Measurements from ENCODE around the gene CREB3L2. TPM values are rescaled to one million over a fixed set of nuclear protein-coding genes. Genes with fewer than 3 reads are reported as not detected.

CREB3L2 gene
- total and polyA plus RNA-seq, 2 donors (not counting 1 experiment from before 2014, with no cell fraction given), result 13.8 to 25.1 TPM

DNA sequence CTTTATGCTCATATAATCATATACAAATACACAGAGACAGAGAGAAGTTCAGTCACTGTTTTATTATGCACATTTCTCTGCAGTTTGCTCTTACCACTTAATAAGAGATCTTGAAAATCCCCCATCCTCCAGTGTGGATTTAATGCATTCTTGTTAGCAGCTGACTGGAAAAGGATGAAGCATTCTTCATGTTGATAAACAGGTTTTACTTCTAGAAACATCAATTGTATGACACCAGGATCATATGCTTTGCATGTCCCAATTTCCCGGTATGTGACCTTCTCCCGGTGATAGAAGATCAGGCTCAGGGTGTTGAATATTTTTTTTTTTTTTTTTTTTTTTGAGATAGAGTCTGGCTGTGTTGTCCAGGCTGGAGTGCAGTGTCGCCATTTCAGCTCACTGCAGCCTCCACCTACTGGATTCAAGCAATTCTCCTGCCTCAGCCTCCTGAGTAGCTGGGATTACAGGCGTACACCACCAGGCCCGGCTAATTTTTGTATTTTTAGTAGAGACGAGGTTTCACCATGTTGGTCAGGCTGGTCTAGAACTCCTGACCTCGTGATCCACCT lies 6.2 kb upstream of the CREB3L2 start:
- no peaks in the 10 kb centered on the region for H3K9me3 Mint-ChIP-seq (ENCODE audit: insufficient read depth)
- H3K9ac ChIP-seq (ENCODE audit: low read length), result no peak overlapping the region
- no peak for ATAC-seq (ENCODE audit: low read depth)

More for the DNA sequence above, 6.2 kb upstream of the CREB3L2 start:
- no peak overlapping the region for H3K4me3 Mint-ChIP-seq
- Histone ChIP-seq H3K4me1 (ENCODE audit: control insufficient read depth in 2 of 2, insufficient read depth in 2 of 2, low read length in 2 of 2) (peaks cover 5 to 6% of the 10 kb centered on the region in 2 donors), H4K20me1 (ENCODE audit: control insufficient read depth, insufficient read depth, low read length, poor library complexity, severe bottlenecking) (no peaks in the 10 kb centered on the region), H3K27ac (ENCODE audit: low read length in 2 of 2) (no peak overlapping the region), H3K4me3 (ENCODE audit: control extremely low read depth in 1 of 5, extremely low read depth in 1 of 5, insufficient read depth in 1 of 5, low read depth in 2 of 5, low read length in 4 of 5) (no peak overlapping the region), H2AFZ (ENCODE audit: insufficient read depth, low read depth, low read length, poor library complexity, severe bottlenecking) (peak overlapping the region; percentile 76), H3K27me3 (replicated peaks in 1 of 4; ENCODE audit: control extremely low read depth in 1 of 4, control insufficient read depth in 3 of 4, insufficient read depth in 4 of 4, low read length in 3 of 4) (no peaks in the 10 kb centered on the region), H3K9me3 (ENCODE audit: control extremely low read depth in 1 of 3, control insufficient read depth in 2 of 3, insufficient read depth in 1 of 3, low read length in 2 of 3) (no peaks in the 10 kb centered on the region), H3K4me2 (replicated peaks; ENCODE audit: low read depth, low read length, poor library complexity, severe bottlenecking) (no peak overlapping the region), H3K36me3 (replicated peaks in 1 of 2; ENCODE audit: control extremely low read depth in 1 of 2, control insufficient read depth in 1 of 2, extremely low read depth in 1 of 2, insufficient read depth in 2 of 2, low read length in 1 of 2) (no peaks in the 10 kb centered on the region), H3K79me2 (ENCODE audit: control insufficient read depth, insufficient read depth, low read length) (no peaks in the 10 kb centered on the region)
- ChIA-PET CTCF (interaction anchor here (0.7 to 11.4 kb wide), 15 partner anchors 12 to 731 kb away, joined by 3 to 385 read pairs (median 5); no protein-coding TSS in a partner anchor), POLR2A (no interaction called here)
- DNase-seq, result no peak
- peaks cover 3% of the 10 kb centered on the region for H3K27me3 Mint-ChIP-seq
- TF ChIP-seq CTCF (IDR thresholded peaks at IDR 0.05) (no peak), EZH2 (IDR thresholded peaks at IDR 0.05; ENCODE audit: borderline replicate concordance, insufficient read depth, low read depth, low read length, poor library complexity, severe bottlenecking) (no peak)
- no peak overlapping the region for H3K27ac Mint-ChIP-seq
- intact Hi-C loops (cut with micrococcal nuclease), result loop anchor here (1.0 kb wide), 1 partner anchor 109 kb away; no protein-coding TSS in a partner anchor
- peaks cover 4% of the 10 kb centered on the region for H3K4me1 Mint-ChIP-seq
- 85% methylated on average over 4 of the region's 7 CpGs for WGBS (ENCODE audit: insufficient coverage)

Data from B cell (primary cell).